ENCODE measurements around the gene MAN1C1. TPM values are rescaled to one million over a fixed set of nuclear protein-coding genes. Genes with fewer than 3 reads are reported as not detected.

Gene MAN1C1
- total RNA-seq, 1 donor from 2014 or later, result 22.6 TPM

DNA sequence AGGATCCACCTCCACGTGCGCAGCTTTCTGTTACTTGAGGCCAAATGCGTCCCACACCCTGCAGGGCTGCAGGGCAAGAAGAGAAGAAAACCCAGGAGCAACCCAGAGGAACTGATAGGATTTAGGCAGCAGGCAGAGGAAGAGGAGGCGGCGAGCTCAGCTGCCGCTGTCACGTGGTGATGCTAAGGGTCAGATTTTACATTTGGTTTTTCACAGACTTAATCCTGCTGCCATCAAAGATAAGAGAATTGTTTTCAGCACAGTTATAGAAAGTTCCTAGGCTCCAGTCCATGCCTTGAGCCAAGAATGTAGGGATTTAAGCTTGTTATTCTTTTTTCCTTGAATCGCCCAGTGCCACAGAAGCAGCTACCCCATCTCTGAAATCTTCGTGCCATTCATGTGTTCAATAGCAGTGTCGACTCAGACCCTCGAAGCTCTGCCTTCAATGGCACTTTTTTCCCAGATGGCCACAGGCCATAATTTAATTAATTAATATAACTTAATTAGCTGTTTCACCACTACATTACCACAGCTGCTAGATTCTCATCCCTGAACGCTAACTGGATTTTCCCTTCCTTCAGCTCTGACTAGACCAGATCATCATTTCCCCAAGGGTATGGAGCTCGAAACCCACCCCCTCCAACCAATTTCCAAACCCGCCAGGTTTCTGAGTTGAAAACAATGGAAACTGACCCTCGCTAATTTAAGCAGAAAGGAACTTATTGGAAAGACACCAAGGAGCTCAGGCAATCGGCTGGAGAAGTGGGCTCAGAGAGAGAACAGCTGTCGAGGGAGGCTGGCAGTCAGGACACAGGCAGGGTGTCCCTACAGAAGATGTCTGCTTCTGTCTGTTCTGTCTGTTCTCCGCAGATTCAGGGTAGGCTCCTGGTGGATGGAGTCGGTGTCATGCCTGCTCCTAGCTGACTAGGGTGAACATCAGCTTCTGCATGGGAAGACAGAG, 37.0 kb upstream of the MAN1C1 start:
- Mint-ChIP-seq H3K36me3 (ENCODE audit: low read depth) (no peaks in the 10 kb centered on the region), H3K9me3 (no peaks in the 10 kb centered on the region), H3K27me3 (ENCODE audit: low read depth) (no peaks in the 10 kb centered on the region), H3K4me3 (no peak overlapping the region), H3K4me1 (peaks cover 24% of the 10 kb centered on the region), H3K27ac (ENCODE audit: unreplicated experiment) (peak overlapping the region; percentile 20)
- no peak for DNase-seq (ENCODE audit: low read depth, low spot score)
- TF ChIP-seq, protein P1, sequence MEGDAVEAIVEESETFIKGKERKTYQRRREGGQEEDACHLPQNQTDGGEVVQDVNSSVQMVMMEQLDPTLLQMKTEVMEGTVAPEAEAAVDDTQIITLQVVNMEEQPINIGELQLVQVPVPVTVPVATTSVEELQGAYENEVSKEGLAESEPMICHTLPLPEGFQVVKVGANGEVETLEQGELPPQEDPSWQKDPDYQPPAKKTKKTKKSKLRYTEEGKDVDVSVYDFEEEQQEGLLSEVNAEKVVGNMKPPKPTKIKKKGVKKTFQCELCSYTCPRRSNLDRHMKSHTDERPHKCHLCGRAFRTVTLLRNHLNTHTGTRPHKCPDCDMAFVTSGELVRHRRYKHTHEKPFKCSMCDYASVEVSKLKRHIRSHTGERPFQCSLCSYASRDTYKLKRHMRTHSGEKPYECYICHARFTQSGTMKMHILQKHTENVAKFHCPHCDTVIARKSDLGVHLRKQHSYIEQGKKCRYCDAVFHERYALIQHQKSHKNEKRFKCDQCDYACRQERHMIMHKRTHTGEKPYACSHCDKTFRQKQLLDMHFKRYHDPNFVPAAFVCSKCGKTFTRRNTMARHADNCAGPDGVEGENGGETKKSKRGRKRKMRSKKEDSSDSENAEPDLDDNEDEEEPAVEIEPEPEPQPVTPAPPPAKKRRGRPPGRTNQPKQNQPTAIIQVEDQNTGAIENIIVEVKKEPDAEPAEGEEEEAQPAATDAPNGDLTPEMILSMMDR (conservative IDR thresholded peaks at IDR 0.05), result no peak

DNA sequence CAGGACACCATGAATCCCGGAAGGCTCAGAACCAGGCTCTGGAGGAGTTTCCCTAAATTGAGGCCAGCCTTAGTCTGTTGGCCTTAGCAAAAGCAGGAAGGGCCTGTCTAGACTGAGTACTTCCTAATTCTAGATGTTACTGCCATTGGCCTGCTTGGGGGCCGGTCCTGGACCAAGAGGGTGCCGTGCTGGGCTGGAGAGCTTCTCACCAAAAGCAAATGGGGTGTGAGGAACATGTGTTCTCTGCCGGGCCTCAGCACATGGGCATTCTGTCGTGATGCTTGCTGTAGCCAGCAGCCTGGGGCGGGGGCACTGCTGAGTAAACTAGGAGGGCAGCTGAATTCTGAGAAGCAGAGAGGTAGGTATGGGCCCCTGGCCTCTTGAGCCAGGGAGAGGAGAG, 35.7 kb upstream of the MAN1C1 start:
- Mint-ChIP-seq H3K36me3 (ENCODE audit: low read depth) (no peaks in the 10 kb centered on the region), H3K4me3 (no peak overlapping the region), H3K27me3 (ENCODE audit: low read depth) (no peaks in the 10 kb centered on the region), H3K27ac (ENCODE audit: unreplicated experiment) (peak overlapping the region; percentile 90), H3K9me3 (no peaks in the 10 kb centered on the region), H3K4me1 (peaks cover 27% of the 10 kb centered on the region)
- no peak for DNase-seq (ENCODE audit: low read depth, low spot score)
- TF ChIP-seq, protein P1 (conservative IDR thresholded peaks at IDR 0.05), result no peak

DNA sequence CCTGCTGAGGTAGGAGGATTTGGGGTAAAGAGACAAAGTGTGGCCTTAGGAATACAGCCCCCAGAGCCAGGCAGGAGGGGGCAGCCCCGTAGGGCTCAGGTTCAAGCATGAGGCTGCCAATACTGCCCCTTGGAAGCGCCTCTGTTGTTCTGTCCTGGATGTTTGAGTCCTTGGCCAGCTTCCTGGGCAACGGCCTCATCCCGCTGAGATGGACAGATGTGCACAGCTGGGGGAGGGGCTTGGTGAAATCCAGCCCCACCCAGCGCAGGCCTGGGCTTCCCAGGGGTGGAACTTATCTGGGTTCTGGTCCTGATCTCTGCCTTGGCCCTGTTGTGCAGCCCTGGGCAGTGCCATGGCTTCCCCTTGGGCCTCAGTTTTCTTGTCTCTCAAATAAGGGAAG, 34.8 kb upstream of the MAN1C1 start:
- Mint-ChIP-seq H3K36me3 (ENCODE audit: low read depth) (no peaks in the 10 kb centered on the region), H3K27me3 (ENCODE audit: low read depth) (no peaks in the 10 kb centered on the region), H3K4me1 (peaks cover 27% of the 10 kb centered on the region), H3K9me3 (no peaks in the 10 kb centered on the region), H3K27ac (ENCODE audit: unreplicated experiment) (no peak overlapping the region), H3K4me3 (no peak overlapping the region)
- TF ChIP-seq, protein P1 (conservative IDR thresholded peaks at IDR 0.05), result no peak
- no peak for DNase-seq (ENCODE audit: low read depth, low spot score)

DNA sequence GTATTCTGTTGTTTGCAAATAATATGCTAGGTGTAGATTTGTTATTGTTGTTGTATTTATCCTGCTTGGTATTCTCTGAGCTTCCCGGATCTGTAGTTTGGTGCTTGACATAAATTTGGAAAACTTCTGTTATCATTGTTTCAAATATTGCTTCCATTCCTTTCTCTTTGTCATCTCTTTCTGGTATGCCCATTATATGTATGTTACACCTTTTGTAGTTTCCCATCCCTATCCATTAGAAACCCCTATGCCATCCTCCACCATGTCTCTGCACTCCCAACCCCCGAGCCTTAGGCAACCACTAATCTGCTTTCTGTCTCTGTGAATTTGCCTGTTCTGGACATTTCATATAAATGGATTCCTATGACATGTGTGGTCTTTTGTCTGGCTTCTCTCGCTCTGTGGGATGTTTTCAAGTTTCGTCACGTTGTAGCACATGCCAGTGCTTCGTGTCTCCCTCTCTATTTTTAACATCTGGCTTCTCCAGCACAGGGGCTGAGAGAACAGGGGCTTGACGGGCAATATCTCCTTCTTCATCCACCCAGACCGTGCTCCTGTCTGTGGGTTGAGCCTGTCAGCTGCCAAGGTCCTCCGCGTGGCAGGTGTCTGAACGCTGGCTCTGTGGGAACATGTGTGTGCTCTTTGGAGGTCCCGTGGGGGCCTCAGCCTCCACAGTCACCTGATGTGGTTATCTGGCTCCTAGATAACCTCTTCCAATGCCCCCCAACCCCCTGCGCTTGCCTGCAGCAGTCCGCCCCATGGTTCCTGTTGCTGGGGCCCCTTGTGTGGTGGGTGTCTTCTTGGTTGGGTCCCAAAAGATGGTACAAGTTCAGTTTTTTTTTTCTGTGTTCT, 32.8 kb upstream of the MAN1C1 start:
- H3K27ac Mint-ChIP-seq (ENCODE audit: unreplicated experiment), result peak overlapping the region; percentile 50

DNA sequence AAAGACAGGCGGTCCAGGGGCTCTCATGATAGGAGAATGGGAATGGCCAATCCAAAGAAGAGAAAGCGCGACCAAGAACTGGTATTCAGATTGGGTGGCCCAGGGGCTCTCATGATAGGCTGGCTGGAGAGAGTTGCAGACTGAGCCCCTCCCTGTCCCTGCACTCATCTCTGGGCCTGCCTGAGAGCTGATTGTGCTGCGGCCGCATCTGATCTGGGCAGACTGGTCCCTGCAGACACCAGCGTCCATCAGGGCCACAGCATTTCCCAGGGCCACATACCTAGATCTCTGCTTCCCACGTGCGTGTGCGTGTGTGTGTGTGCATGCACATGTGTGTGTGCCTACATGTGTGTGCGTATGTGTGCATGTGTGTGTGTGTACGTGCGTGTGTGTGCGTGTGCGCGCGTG, 30.4 kb upstream of the MAN1C1 start:
- no peak overlapping the region for H3K27ac Mint-ChIP-seq (ENCODE audit: unreplicated experiment)
- H3K9me3 Mint-ChIP-seq, result no peaks in the 10 kb centered on the region
- H3K4me1 Mint-ChIP-seq, result peaks cover 12% of the 10 kb centered on the region
- no peaks in the 10 kb centered on the region for H3K36me3 Mint-ChIP-seq (ENCODE audit: low read depth)
- no peak for DNase-seq (ENCODE audit: low read depth, low spot score)
- H3K4me3 Mint-ChIP-seq, result no peak overlapping the region
- H3K27me3 Mint-ChIP-seq (ENCODE audit: low read depth), result no peaks in the 10 kb centered on the region
- TF ChIP-seq, protein P1 (conservative IDR thresholded peaks at IDR 0.05), result no peak

More for the DNA sequence above, 32.8 kb upstream of the MAN1C1 start:
- Mint-ChIP-seq H3K4me1 (peaks cover 17% of the 10 kb centered on the region), H3K36me3 (ENCODE audit: low read depth) (no peaks in the 10 kb centered on the region), H3K27me3 (ENCODE audit: low read depth) (no peaks in the 10 kb centered on the region), H3K4me3 (no peak overlapping the region), H3K9me3 (no peaks in the 10 kb centered on the region)
- TF ChIP-seq, protein P1 (conservative IDR thresholded peaks at IDR 0.05), result no peak
- DNase-seq (ENCODE audit: low read depth, low spot score), result no peak

All from neural crest cell (in vitro differentiated cells).